Measurements from ENCODE around the gene INPP5F.

DNA sequence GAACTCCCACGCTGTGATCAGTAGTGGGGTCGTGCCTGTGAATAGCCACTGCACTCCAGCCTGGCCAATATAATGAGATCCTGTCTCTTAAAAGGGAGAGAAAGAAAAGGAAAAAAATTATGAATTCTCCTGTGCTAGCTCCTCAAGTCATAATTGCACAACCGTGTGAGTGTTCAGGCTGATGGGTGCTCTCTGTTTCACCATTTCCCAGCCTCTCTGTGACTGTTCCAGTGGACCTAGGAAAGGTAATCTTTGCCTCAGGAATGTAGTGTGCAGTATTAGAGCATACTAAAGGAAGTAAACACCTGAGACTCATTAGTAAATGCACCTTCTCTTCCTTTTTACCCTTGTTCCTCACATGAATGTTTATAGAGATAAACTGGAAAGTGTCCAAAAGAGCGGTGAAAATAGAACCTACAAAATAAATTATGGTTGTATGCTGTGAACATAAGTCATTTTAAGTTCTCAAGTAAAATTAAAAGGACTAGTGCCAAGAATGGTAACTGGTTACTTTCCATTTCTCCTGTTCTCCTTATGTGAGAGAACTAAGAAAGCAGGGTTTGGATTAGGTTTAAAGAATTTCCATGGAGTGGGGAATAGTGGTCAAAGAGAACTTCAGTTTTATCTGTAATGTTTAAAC lies 42.7 kb downstream of the INPP5F start:
- TF ChIP-seq CTCF (IDR thresholded peaks at IDR 0.05), result no peak
- no peak for TF ChIP-seq POLR2A (IDR thresholded peaks at IDR 0.05)
- no peak for TF ChIP-seq EP300 (IDR thresholded peaks at IDR 0.05)

All from stomach (tissue), 4 donors.